Stimulated activated CD4-positive, alpha-beta T cell treated with anti-CD3 and anti-CD28 coated beads, Interleukin-4, amount 100 ng/mL, for 24 hours (primary cell): ENCODE results near the gene PTPRG.
"Not testable (repeated sequence)": the region's sequence is repeated elsewhere in the genome, so short reads cannot be mapped to it uniquely, and the experiment has no call there.

Source experiments
- DNase-seq: peaks from one replicate; pipeline ENCODE4 v3.0.0-alpha.2; 2020

The PTPRG gene

GRCh38 chr3:61808526-61808925 is 247.2 kb downstream of the PTPRG start:
- DNase-seq: no peak

GRCh38 chr3:61808999-61809398 is 247.6 kb downstream of the PTPRG start:
- no peak for DNase-seq

- DNase-seq: no peak
Observed at GRCh38 chr3:61809879-61810278, 248.5 kb downstream of the PTPRG start.

- DNase-seq: no peak
Observed at GRCh38 chr3:61810953-61811497, 249.7 kb downstream of the PTPRG start.

GRCh38 chr3:61811652-61812051 is 250.3 kb downstream of the PTPRG start:
- DNase-seq: no peak

GRCh38 chr3:61812085-61812484 is 250.7 kb downstream of the PTPRG start:
- DNase-seq: no peak

GRCh38 chr3:61812517-61812916 is 251.1 kb downstream of the PTPRG start:
- no peak for DNase-seq

- DNase-seq: no peak
Observed at GRCh38 chr3:61813636-61814035, 252.3 kb downstream of the PTPRG start.

- no peak for DNase-seq
Observed at GRCh38 chr3:61814674-61815073, 253.3 kb downstream of the PTPRG start.

- not testable (repeated sequence) for DNase-seq
Observed at GRCh38 chr3:61816304-61816703, 254.9 kb downstream of the PTPRG start.

GRCh38 chr3:61819861-61820260 is 258.5 kb downstream of the PTPRG start:
- DNase-seq: no peak

GRCh38 chr3:61820306-61820992 is 259.1 kb downstream of the PTPRG start:
- DNase-seq: no peak

GRCh38 chr3:61821823-61822251 is 260.5 kb downstream of the PTPRG start:
- DNase-seq: no peak

GRCh38 chr3:61822588-61822987 is 261.2 kb downstream of the PTPRG start:
- no peak for DNase-seq

GRCh38 chr3:61824553-61825135 is 263.3 kb downstream of the PTPRG start:
- no peak for DNase-seq

GRCh38 chr3:61826161-61826560 is 264.8 kb downstream of the PTPRG start:
- DNase-seq: no peak

- no peak for DNase-seq
Observed at GRCh38 chr3:61828184-61828874, 267.0 kb downstream of the PTPRG start.

- DNase-seq: no peak
Observed at GRCh38 chr3:61828880-61829721, 267.7 kb downstream of the PTPRG start.

- no peak for DNase-seq
Observed at GRCh38 chr3:61829722-61830350, 268.5 kb downstream of the PTPRG start.

- DNase-seq: no peak
Observed at GRCh38 chr3:61831973-61832372, 270.6 kb downstream of the PTPRG start.

- no peak for DNase-seq
Observed at GRCh38 chr3:61832375-61833229, 271.2 kb downstream of the PTPRG start.
